ENCODE measurements around the gene SMOC1. TPM values are rescaled to one million over a fixed set of nuclear protein-coding genes. Genes with fewer than 3 reads are reported as not detected.

SMOC1 gene
- total and polyA plus RNA-seq, 9 of the 15 experiments (the other 6 are each of a cell fraction or from before 2014, with no cell fraction given): 0.04 TPM; not detected in 8

- no peak overlapping the region for H3K4me3 ChIP-seq
- H3K4me1 ChIP-seq (replicated peaks in 1 of 2; ENCODE audit: control insufficient read depth in 2 of 2, insufficient read depth in 2 of 2, low read length in 2 of 2): no peaks in the 10 kb centered on the region; a peak in 1 of 5 replicates
- H3K9ac ChIP-seq (ENCODE audit: insufficient read depth in 1 of 2, low read depth in 2 of 2, low read length in 2 of 2): no peak overlapping the region
- H2AFZ ChIP-seq (ENCODE audit: low read depth, low read length): no peak overlapping the region
- ChIA-PET POLR2A (no interaction called here), CTCF (ENCODE audit: low intra/inter-chr PET ratio) (no interaction called here)
- H3K36me3 ChIP-seq (ENCODE audit: control insufficient read depth, insufficient read depth, low read length): no peaks in the 10 kb centered on the region
- no peak for TF ChIP-seq ZNF830 (CRISPR knock-in tag; IDR thresholded peaks at IDR 0.05)
- no peak for TF ChIP-seq ZNF133 (CRISPR knock-in tag; IDR thresholded peaks at IDR 0.05)
- no peak for TF ChIP-seq TRIM25 (IDR thresholded peaks at IDR 0.05; ENCODE audit: borderline replicate concordance)
- TF ChIP-seq ZNF518B (CRISPR knock-in tag; IDR thresholded peaks at IDR 0.05): no peak
- no peak for TF ChIP-seq STAT5A (IDR thresholded peaks at IDR 0.05; ENCODE audit: borderline replicate concordance, low read length)
- no peak for TF ChIP-seq TSC22D4 (tag; IDR thresholded peaks at IDR 0.05)
- no peak for TF ChIP-seq ZNF431 (CRISPR knock-in tag; IDR thresholded peaks at IDR 0.05)
- no peak for TF ChIP-seq CEBPZ (IDR thresholded peaks at IDR 0.05; ENCODE audit: borderline replicate concordance, low read depth, low read length)
- TF ChIP-seq FIP1L1 (IDR thresholded peaks at IDR 0.05; ENCODE audit: low read depth, low read length, poor library complexity, severe bottlenecking): no peak
- TF ChIP-seq TCFL5 (CRISPR knock-in tag; conservative IDR thresholded peaks at IDR 0.05): no peak
- TF ChIP-seq HMGXB4 (CRISPR knock-in tag; IDR thresholded peaks at IDR 0.05): no peak
- ATAC-seq: no peak
- DNase-seq (ENCODE audit: extremely low read depth in 1 of 4, low spot score in 3 of 4): no peak
- FAIRE-seq: no peak
- H3K27ac ChIP-seq (ENCODE audit: extremely low read depth, low read depth, low read length): no peak overlapping the region
- peaks cover 0 to 8% of the 10 kb centered on the region in 2 experiments; a peak in 1 of 5 replicates for H3K27me3 ChIP-seq (ENCODE audit: control insufficient read depth in 2 of 2, insufficient read depth in 2 of 2, low read length in 2 of 2)
- no TSS peak for BruUV-seq (replicated peaks)
- no peaks in the 10 kb centered on the region for H3K9me1 ChIP-seq (ENCODE audit: control insufficient read depth, insufficient read depth, low read length)
- intact Hi-C loops (cut with micrococcal nuclease) (no loop called here), in situ Hi-C loops (cut with MboI) (loop anchor here (25.0 kb wide), 1 partner anchor 481 kb away; the partner anchor contains the start of gene CCDC177)
- WGBS (ENCODE audit: insufficient coverage, low coverage, missing lambda C conversion rate): 0% methylated on average over 2 of the region's 2 CpGs
- H3K79me2 ChIP-seq (ENCODE audit: control insufficient read depth, insufficient read depth, low read length): no peaks in the 10 kb centered on the region
- H3K9me3 ChIP-seq (replicated peaks; ENCODE audit: control insufficient read depth, insufficient read depth, low read depth, low read length): no peaks in the 10 kb centered on the region
- H3K4me2 ChIP-seq (ENCODE audit: insufficient read depth, low read length): no peak overlapping the region
- H4K20me1 ChIP-seq (replicated peaks; ENCODE audit: control insufficient read depth, insufficient read depth, low read length): no peaks in the 10 kb centered on the region
Measured at GRCh38 chr14:70043001-70043400, 163.8 kb downstream of the SMOC1 start.
